LNCAP (cell line): ENCODE measurements around the gene SWAP70.

Experiments
- CTCF ChIP-seq: fragments of 450-650 bp; IDR thresholded peaks from 2 replicates; pipeline ENCODE4 v1.5.1; 2017; ENCODE audit warnings: mild to moderate bottlenecking

SWAP70 gene

DNA sequence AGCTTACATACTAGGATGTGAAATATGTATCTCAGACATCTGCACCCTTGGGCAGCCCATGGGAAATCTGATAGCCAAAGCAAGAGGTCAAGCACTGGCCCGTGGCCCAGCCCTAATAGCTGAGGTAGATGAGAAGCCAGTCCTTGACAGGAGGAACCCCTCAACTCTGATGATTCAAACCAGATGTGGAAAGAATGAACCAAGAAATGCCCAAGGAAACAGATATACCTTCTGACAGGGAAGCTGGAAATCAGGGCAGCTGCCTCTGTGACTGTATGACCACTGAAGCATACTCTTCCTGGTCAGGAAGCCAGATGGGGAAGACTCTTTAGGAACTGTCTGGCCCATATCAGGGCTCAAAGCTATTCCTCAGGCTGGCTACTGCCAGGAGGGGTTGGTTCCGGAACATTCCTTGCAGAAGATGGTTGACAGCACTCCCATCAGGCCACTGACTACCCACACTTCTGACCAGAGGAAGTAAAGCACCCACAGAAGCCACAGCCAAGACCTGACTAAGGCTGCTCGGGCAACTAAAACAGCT, 124.2 kb downstream of the SWAP70 start:
- TF ChIP-seq CTCF: no peak

GRCh38 chr11:9789910-9790309, 126.0 kb downstream of the SWAP70 start:
- no peak for TF ChIP-seq CTCF

GRCh38 chr11:9790703-9791102, 126.8 kb downstream of the SWAP70 start:
- TF ChIP-seq CTCF: no peak

- TF ChIP-seq CTCF: no peak
Observed at GRCh38 chr11:9796266-9796665, 132.4 kb downstream of the SWAP70 start.

DNA sequence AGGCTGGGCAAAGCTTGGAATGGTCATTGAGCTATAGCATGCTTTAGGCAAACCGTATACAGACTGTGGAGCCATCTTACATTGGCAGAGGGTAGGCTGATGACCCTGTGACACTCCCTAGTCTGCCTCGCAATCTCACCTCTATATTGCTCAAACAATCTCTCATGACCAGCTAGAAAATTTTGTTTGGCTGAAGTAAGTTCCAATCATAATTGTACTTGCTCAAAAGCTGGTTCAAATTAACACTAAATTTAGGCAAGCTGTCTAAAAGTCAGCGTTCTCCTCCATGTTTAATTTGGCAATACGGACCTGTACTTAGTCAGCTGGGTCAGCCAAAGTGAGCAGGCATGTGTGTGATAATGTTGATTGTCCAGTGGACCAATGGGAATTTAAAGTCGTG, 133.0 kb downstream of the SWAP70 start:
- TF ChIP-seq CTCF: no peak

- no peak for TF ChIP-seq CTCF
Observed at GRCh38 chr11:9797300-9797699, 133.4 kb downstream of the SWAP70 start.

DNA sequence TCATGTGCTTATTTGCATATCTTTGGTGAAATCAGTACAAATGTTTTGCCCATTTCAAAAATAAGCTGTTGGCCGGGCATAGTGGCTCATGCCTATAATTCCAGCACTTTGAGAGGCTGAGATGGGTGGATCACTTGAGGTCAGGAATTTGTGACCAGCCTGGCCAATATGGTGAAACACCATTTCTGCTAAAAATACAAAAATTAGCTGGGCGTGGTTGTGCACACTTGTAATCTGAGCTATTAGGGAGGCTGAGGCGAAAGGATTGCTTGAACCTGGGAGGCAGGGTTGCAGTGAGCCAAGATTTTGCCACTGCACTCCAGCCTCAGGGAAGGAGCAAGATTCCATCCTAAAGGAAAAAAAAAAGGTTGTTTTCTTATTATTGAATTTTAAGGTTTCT, 136.0 kb downstream of the SWAP70 start:
- no peak for TF ChIP-seq CTCF

DNA sequence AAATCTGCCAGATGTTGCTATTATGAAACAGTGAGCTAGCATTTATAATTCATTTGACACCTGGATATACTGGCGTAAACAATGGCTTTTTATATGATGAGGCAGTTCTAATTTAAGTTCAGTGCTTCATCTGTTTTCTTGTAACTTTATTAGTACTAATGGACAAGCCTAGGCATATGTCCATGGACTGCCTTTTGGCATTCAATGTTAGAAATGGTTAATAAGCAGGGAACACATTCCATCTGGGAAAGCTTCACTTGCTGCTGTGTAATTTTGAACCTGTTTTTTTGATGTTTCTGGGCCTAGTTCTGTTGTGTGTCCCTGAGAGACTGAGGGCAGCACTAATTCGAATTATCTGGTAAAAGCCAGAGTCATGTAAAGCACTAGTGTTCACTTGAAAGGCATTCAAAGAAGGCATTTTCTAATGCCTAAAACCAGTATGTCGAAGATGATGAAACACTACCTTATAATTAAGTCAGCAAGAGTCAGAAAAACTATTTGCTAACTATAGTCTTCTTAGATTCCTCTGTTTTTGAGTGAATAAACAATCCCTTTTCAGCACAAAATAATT, 138.5 kb downstream of the SWAP70 start:
- TF ChIP-seq CTCF: no peak
